Measurements from ENCODE around the gene CCDC15.
A peak's percentile ranks its signal among the peaks of the same experiment; 100 is the strongest.

CCDC15 gene

GRCh38 chr11:124953753-124954589 is at the start of gene CCDC15:
Gene CCDC15, plus strand, starts transcription at chr11:124954202. Its CDS starts 531 bp downstream, at chr11:124954733.
- no peak for TF ChIP-seq CTCF (IDR thresholded peaks at IDR 0.05; ENCODE audit: low read depth, low read length)
- peak; percentile 91 for DNase-seq (ENCODE audit: extremely low read depth, low read depth)

- TF ChIP-seq CTCF (IDR thresholded peaks at IDR 0.05; ENCODE audit: low read depth, low read length) = no peak
- no peak for DNase-seq (ENCODE audit: extremely low read depth, low read depth)
Observed at GRCh38 chr11:124915541-124916369, 38.2 kb upstream of the CCDC15 start.

- TF ChIP-seq CTCF (IDR thresholded peaks at IDR 0.05; ENCODE audit: low read depth, low read length) = no peak
- DNase-seq (ENCODE audit: extremely low read depth, low read depth) = no peak
Observed at GRCh38 chr11:124916370-124916710, 37.7 kb upstream of the CCDC15 start.

- no peak for DNase-seq (ENCODE audit: extremely low read depth, low read depth)
- no peak for TF ChIP-seq CTCF (IDR thresholded peaks at IDR 0.05; ENCODE audit: low read depth, low read length)
Observed at GRCh38 chr11:124917115-124917637, 36.8 kb upstream of the CCDC15 start.

- no peak for TF ChIP-seq CTCF (IDR thresholded peaks at IDR 0.05; ENCODE audit: low read depth, low read length)
- DNase-seq (ENCODE audit: extremely low read depth, low read depth) = no peak
Observed at GRCh38 chr11:124918950-124919349, 35.1 kb upstream of the CCDC15 start, which contains the start of gene HEPN1. Gene HEPN1, plus strand, starts transcription at chr11:124919250.

- TF ChIP-seq CTCF (IDR thresholded peaks at IDR 0.05; ENCODE audit: low read depth, low read length) = no peak
- DNase-seq (ENCODE audit: extremely low read depth, low read depth) = no peak
Observed at GRCh38 chr11:124919898-124920297, 34.1 kb upstream of the CCDC15 start.

- DNase-seq (ENCODE audit: extremely low read depth, low read depth) = no peak
- TF ChIP-seq CTCF (IDR thresholded peaks at IDR 0.05; ENCODE audit: low read depth, low read length) = no peak
Observed at GRCh38 chr11:124920356-124920755, 33.6 kb upstream of the CCDC15 start.
